Fibroblast of lung (primary cell): Measurements from ENCODE around the gene GBF1.

Experiments used
- EZH2 ChIP-seq: IDR thresholded peaks from 2 replicates; pipeline ENCODE4 v1.5.1; 2012; ENCODE audit warnings: low read length, control low read depth, mild to moderate bottlenecking; ENCODE audit errors: missing control alignments
- TF ChIP-seq, protein P1 (sequence below), 2 donors: IDR thresholded peaks in 1 of 2; conservative IDR thresholded peaks in 1 of 2; 1 replicate in 1 of 2; 2 replicates in 1 of 2; pipeline ENCODE4 v1.5.1; 2011 to 2012; ENCODE audit warnings: low read length in 2 of 2, control low read depth in 1 of 2, inconsistent platforms in 1 of 2, low read depth in 1 of 2, mild to moderate bottlenecking in 1 of 2

DNA sequence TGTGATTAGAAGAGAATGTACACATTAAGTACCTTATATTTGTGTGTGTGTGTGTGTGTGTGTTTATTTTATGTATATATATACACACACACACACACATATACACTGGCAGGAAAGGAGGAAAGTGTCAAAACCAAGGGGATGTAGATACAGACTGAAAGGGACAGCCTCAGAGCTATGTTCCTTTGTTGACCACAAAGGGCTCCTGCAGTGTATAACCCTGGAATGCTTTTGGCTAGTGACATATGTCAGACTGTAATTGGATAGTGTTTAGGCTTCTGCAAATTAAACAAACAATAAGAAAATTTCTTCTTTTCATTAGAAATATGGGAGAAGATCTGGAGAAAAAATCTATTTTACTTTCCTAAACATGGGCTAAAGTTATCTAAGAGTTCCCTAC is 15.9 kb downstream of the GBF1 start:
- TF ChIP-seq, protein P1, sequence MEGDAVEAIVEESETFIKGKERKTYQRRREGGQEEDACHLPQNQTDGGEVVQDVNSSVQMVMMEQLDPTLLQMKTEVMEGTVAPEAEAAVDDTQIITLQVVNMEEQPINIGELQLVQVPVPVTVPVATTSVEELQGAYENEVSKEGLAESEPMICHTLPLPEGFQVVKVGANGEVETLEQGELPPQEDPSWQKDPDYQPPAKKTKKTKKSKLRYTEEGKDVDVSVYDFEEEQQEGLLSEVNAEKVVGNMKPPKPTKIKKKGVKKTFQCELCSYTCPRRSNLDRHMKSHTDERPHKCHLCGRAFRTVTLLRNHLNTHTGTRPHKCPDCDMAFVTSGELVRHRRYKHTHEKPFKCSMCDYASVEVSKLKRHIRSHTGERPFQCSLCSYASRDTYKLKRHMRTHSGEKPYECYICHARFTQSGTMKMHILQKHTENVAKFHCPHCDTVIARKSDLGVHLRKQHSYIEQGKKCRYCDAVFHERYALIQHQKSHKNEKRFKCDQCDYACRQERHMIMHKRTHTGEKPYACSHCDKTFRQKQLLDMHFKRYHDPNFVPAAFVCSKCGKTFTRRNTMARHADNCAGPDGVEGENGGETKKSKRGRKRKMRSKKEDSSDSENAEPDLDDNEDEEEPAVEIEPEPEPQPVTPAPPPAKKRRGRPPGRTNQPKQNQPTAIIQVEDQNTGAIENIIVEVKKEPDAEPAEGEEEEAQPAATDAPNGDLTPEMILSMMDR (conservative IDR thresholded peaks at IDR 0.05 in 1 of 2, IDR thresholded peaks at IDR 0.05 in 1 of 2; ENCODE audit: low read depth in 1 of 2, low read length in 2 of 2): no peak
- TF ChIP-seq EZH2: no peak
